SIG-M5 treated with dmso at 0.1 percent for 504 hours (cell line): ENCODE measurements around the gene YBX3.
"Not testable (repeated sequence)": the region's sequence is repeated elsewhere in the genome, so short reads cannot be mapped to it uniquely, and the experiment has no call there.

Source experiments
- DNase-seq: peaks from one replicate; lab custom pipeline; 2025; ENCODE audit not compliant: unreplicated experiment; lab: John Stamatoyannopoulos, UW

YBX3 gene

DNA sequence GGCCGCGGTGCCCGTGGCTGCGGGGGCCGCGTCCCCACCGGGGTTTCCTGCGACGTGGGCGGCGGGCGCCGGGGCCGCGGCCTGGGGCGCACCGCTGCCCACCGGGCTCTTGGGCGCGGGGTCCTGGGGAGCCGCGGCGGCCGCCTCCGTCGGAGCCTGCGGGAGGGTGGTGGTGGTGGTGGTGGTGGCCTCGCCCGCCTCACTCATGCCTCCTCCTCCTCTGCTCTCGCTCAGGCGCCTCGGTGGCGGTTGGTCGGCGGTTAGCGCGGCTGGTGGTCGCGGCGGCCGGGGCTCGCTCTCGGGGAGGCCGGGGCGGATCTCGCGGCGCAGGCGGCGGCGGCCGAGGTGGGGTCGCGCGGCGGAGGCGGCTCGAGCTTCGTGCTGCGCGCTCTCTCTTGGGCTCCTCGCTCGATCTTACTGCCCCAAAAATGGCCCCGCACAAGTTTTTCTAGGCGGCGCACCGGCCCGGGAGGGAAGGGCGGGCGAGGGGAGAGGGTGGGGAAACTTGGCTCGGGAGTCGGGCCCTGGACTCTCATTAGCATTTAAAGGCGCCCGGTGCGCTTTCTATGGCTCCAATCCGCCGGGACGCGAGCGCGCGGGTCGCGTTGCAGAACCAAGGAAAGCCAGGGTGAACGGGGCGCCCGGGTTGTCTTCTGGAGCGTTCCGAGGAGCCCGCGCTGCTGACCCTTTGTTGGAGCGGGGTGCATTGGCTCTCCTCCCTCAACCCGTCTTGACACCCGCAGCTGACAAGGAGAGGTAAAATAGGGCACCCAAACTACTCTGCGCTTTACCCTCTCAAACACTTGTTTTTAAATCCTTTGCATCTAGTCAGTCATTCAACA lies at the start of gene YBX3:
Gene YBX3, minus strand, starts transcription at position 419 of the 842 bp plus-strand sequence. Its CDS starts 212 bp downstream, at position 207.
- peak; percentile 84 for DNase-seq

DNA sequence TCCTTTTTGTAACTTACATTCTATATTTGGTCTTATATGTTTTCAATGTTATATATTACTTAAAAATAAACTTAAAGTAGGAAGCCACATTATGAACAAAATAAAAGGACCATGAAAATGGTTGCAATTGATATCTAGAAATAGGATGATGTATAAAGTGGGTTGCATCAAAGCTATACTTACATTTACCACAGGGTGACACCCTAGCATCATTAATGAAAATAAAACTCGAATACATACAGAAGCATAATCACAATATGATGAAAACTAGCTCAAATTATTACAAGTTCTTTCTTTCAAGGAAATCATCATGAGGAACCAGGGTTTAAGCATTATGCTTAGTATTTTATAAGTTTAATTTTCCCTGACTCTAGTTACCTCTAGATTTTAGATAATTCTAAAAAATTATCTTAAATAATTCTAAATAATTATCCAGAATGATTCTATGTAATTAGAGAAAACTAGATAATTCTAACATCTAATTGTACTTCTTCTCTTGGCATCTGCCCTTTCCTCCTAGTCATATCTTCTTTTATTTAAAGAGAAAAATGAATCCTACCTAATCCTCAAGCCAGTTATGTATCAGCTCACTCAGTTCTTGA lies 48.1 kb upstream of the YBX3 start:
- peak; percentile 33 for DNase-seq

DNA sequence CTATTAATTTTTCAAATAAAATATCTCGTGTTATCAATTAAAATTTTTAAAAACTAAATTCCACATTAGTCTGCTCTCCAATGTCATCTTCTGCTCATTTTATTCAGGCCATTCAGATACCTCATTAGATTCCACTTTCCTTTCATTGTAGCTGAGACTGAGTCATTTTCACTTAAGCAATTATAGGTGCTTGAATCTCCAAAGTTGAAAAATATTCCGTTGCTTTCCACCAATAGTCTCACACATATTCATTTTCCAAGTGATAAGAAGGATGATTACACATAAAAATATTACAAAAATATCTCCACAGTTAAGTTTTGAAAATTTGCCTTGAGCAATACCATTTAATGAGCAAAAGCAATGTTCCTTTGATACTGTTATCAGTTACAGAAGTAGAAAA lies 36.5 kb upstream of the YBX3 start:
- no peak for DNase-seq

DNA sequence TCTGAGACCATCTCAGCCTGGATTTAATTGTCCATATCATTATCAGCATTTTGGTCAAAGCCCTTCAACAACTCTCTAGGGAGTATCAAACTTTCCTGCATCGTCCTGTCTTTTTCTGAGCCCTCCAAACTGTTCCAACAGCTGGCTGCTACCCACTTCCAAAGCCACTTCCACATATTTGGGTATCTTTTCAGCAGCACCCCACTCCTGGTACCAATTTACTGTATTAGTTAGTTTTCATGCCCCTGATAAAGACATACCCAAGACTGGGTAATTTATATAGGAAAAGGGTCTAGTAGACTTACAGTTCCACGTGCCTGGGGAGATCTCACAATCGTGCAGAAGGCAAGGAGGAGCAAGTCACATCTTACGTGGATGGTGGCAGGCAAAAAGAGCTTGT lies 33.1 kb upstream of the YBX3 start:
- DNase-seq, result no peak

DNA sequence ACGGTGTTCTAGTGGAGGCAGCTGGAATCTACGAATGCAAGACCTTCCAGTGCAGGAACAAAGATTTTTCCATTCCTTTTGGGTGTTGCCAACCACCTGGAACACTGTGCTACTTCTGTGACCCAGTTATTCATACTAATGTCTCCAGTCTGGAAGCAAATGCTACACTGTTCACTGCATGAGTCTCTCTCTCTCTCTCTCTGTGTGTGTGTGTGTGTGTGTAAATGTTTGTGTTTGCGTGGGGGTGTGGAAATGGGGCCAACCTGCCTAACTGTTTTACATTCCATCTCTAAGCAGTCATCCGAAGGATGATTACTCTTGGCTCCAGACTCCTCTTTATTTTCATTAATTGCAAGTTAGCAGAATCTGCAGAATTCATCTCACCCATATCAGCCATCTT lies 29.9 kb upstream of the YBX3 start:
- no peak for DNase-seq

DNA sequence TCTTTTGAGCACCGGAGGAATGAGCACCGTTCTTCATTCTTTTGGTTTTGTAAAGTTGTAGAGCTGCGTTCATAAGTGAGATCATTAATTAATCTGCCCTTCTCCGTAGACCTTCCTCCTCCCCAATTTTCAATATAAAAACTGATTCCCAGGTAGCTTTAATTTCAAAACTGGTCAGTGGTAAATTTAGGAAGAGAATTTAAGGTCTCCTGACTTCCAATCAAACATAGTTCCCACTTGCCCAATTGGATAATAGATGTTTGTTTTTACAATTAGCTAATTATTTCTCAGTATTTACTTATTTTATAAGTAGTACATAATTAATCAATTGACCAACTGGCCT lies 27.2 kb upstream of the YBX3 start:
- no peak for DNase-seq

DNA sequence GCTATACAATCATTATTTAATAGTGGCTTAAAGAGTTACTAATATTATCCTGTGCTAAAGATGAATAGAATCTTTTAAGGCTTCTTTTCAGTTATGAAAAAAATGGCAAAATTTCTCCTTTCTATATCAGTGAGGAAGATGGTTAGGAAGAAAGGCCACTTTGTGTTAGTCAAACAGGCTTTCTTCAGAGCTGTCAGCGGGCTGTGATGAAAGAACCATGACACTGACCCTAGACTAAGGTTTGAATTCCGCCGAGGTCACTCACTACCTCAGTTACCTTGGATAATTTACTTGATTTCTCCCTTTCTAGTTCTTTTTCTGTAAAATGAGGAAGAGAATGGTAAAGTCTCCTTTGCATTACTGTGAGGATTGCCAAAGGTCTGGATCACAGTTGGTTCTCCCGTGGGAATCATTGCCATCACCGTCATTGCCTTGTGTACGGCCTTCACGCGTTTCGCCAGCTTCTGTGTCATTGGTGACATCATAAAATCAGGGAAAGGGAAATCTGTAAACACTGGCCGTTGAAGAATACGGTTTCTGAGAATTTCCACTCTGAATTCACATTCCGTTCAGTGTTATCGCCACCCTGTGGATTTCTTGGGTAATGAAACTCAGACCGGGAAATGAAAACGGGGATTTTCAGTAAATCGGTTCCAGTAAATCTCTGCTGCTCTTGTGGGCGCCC lies 26.7 kb upstream of the YBX3 start:
- peak; percentile 90 for DNase-seq

DNA sequence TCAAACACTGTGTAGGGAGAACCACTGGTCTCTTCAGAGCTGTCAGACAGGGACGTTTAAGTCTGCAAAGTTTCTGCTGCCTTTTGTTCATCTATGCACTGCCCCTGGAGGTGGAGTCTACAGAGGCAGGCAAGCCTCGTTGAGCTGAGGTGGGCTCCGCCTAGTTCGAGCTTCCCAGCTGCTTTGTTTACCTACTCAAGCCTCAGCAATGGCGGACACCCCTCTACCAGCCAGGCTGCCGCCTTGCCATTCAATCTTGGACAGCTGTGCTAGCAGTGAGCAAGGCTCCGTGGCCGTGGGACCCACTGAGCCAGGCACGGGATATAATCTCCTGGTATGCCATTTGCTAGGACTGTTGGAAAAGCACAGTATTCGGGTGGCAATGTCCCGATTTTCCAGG lies 24.6 kb upstream of the YBX3 start:
- no peak for DNase-seq

DNA sequence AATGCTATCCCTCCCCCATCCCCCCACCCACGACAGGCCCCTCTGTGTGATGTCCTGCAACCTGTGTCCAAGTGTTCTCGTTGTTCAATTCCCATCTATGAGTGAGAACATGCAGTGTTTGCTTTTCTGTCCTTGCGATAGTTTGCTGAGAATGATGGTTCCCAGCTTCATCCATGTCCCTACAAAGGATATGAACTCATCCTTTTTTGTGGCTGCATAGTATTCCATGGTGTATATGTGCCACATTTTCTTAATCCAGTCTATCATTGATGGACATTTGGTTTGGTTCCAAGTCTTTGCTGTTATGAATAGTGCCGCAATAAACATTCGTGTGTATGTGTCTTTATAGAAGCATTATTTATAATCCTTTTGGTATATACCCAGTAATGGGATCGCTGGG lies 20.3 kb upstream of the YBX3 start:
- DNase-seq, result not testable (repeated sequence)

DNA sequence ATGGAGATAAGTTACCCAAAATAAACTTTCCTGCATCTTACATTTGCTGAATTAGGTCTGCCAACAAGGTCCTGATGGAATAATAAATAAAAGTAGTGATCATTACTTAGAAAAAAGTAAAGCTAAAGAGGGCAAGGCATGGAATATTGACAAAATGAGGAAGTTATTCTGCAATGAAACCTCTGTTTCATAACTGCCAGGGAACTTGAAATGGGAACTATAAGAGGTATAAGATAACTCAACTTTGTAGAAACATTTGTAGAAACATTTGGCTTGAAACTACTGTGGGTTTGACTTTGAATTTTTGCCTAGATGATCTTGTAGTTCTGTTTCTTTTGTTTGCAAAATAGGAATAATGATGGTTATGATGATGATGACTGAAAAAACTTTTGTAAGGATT lies 18.7 kb upstream of the YBX3 start:
- DNase-seq, result peak; percentile 50

DNA sequence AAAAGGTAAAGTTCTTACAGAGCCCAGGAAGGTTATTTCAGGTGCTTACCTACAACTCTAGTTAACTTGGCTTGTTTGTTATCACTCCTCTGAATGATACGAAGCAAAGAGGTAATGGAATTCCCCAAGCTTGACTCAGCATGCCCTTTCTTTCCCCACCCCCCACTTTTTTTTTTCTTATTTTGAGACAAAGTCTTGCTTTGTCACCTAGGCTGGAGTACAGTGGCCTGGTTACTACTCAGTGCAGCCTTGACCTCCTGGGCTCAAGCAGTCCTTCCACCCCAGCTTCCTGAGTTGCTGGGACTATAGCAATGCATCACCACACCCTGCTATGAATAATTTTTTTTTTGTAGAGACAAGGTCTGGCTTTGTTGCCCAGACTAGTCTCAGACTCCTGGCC lies 17.1 kb upstream of the YBX3 start:
- DNase-seq, result no peak

DNA sequence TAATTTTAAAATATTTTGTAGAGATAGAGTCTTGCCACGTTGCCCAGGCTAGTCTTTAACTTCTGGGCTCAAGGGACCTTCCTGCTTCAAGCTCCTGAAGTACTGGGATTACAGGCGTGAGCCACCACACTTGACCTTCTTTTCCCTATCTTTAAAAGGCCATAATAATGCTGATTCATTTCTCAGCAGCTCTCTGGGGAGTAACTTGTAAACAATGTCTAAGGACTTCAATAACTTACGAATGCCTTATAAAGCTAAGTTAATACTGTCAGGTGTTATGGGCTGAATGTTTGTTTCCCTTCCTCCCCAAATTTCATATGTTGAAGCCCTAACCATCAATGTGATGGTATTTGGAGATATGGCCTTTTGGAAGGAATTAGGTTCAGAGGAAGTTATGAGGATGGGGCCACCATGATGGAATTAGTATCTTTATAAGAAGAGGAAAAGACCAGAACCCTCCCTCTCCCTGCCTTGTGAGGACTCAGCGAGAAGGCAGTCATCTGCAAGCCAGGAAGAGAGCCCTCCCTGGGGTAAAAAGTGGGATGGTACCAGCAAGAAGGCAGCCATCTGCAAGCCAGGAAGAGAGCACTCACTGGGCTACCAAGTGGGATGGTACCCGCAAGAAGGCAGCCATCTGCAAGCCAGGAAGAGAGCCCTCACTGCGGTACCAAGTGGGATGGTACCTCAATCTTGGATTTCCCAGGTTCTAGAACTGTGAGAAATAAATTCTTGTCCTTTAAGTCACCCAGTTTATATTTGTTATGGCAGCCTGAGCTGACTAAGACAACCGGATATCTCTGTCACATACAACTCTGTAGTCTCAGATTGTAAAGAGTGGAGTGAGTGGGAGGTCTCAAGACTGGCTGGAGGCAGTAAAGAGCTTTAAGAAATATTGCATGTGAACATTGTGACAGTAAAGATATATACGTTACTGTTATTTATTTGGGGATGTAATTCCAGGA lies 16.3 kb upstream of the YBX3 start:
- no peak for DNase-seq

DNA sequence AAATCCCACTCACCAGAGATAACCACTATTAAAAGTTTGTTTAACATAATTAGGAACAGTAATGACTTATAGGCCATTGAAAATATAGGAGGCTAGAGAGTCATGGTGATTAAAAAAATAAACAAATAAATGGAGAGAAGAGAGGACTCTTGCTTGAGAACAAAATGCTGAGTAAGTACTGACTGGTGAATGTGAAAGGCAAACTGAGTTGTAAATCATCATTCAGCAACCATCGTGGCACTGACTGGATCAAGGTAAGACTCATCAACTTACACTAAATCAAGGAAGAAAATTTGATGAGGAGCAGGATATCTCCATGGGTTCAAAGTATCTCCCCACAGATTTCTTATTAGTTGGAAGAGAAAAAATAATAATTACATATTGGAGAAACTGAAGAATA lies 14.1 kb upstream of the YBX3 start:
- DNase-seq, result no peak

DNA sequence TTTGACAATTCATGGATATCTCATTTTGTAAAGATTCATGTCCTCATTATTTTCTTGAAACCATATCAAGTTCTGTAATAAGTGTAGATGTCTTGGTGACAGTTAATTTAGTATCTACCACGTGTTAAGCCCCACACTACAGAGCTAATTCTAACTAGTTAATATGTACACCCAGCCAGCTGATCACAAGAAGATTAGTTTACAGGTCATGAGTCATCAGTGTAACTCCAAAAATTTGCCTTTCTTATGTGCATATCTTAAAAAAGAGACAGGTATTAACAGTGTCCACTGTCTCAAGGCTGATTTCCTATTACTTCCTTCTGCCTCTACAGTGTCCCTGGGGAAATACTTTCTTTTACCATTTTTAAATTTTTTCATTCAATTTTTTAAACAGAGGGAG lies 13.3 kb upstream of the YBX3 start:
- no peak for DNase-seq

DNA sequence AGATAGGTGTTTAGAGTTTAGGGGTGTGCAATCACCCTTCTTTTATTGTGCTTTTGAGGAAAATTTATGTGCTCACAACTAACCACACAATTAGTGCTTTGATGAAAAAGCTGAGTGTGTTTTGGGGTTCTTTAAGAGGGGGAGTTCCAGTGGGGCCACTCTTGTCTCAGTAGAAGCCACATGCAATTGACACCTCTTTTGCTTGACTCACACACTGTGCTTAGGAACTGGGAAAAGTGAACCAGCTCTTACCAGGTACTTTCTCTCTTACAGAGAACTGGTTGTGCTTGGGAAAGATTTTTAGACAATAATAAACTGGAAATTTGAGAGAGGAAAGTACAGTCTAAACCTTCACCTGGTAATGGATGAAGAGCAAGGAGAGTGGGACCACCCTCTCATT lies 12.3 kb upstream of the YBX3 start:
- no peak for DNase-seq

DNA sequence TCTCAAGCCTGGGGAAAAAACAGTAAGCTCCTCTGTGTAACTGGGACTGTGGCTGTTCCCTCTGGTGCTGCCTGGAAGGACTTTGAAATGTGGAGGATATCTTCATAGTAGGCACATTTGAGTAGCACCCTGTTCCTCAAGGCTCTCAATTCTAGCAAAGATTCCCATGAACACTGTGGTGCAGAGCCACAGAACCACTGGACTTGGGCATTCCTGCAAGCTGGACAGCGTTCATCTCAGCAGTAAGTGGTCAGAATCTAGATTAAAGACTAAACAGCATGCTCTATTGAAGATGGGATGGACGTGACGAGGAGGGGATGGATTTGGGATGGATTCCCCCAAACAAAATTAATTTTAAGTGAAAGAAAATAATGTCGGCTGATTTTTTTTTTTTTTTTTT lies 9.4 kb upstream of the YBX3 start:
- DNase-seq, result no peak

DNA sequence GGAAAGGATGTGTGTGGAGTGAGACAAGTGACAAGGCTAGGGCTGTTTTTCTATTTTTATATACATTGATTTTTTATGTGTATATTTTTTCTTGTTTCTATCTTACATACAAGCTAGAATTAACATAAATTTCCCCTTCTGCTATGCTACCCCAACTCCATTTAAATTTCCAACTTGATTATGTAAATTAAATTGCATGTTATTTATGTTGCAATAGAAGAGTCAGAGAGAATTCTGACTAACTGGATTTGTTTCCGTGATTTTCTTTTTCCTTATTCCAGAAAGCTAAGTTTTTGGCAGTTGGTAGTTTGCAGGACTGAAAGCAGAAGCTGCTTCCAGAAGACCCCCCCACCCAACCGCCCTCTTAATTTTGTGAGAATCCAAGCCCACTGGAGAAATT lies 8.9 kb upstream of the YBX3 start:
- DNase-seq, result no peak

DNA sequence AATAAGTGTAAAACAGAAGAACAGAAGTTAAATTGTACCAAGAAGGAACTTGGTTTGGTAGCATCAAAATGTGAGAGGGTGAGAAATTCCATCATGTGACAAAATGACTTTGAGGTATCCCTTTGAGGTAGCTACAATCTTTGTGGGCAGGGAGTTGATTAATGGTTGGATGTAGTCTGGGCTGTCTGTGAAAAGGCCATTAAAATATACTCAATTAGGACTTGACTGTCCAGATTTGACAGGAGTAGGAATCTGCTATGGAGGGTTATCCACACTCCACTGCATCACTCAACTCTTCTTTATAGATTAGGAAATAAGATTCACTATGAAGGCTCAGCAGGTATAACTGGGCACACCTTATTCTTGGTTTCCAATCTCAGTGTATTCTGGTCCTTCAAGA lies 7.4 kb upstream of the YBX3 start:
- no peak for DNase-seq

DNA sequence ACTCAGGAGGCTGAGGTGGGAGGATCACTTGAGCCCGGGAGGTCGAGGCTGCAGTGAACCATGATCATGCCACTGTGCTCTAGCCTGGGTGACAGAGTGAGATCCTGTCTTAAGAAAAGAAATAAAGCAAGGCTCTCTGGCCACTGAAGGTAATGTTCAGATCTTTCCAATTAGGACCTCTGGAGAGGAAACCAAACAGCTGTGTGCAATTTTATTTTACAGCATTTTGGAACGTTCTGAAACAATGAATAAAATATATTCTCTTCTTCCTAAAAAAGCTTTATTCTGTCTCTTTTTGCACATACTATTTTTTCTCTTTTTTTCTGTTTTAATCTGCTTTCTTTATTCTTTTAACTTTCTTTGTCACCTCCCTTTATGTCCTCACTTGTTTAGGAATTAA lies 5.0 kb upstream of the YBX3 start:
- no peak for DNase-seq

DNA sequence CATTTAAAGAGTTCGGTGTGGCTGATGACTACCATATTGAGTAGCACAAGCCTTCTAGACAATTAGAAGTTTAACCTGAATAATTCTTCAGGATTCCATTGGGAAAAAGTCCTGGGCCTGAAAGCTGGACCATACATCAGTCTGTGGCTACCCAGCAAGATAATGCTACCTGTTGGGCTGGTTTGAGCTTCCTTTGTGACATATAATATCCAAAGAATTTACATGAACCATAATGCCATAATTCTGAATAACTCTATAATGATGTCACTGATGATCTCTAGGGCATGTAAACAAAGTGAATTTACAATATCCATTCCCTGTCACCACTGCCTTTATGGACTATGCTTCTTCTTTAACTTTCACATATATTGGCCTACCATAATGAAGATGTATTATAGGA lies 3.8 kb upstream of the YBX3 start:
- DNase-seq, result no peak

DNA sequence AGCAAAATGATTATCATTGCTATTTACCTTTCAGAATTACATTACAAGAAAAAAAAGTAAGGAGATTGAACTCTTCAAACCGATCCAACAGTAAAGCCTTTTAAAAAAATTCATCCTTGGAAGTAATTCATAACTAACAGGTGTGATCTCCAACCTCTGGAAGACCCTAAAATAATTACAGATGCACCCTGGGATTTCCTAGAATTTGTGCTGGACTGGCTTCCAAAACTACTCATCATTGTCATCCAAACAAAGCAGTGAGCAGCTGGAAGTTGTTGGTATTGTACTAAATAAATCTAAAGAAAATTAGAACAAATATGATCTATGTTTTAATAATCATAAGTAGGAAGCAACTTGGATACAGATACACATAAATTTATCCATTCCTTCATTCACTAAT lies 1.9 kb upstream of the YBX3 start:
- DNase-seq, result no peak
